HG03439 (cell line): ENCODE data around the gene CYP2A7.
"Not testable (repeated sequence)": the region's sequence is repeated elsewhere in the genome, so short reads cannot be mapped to it uniquely, and the experiment has no call there.

ENCODE experiments used
- ATAC-seq: cut with Tn5 transposase; IDR thresholded peaks from one replicate; pipeline ENCODE4 v1.9.1; 2021; ENCODE audit warnings: mild to moderate bottlenecking, moderate library complexity; ENCODE audit not compliant: unreplicated experiment

CYP2A7 gene

GRCh38 chr19:40843653-40844052, 38.4 kb downstream of the CYP2A7 start:
- ATAC-seq = not testable (repeated sequence)

- ATAC-seq = not testable (repeated sequence)
Measured at GRCh38 chr19:40842997-40843652, 38.9 kb downstream of the CYP2A7 start.

GRCh38 chr19:40842012-40842411, 40.0 kb downstream of the CYP2A7 start:
- ATAC-seq = not testable (repeated sequence)

GRCh38 chr19:40838477-40838876, 43.6 kb downstream of the CYP2A7 start:
- not testable (repeated sequence) for ATAC-seq

GRCh38 chr19:40836754-40837429, 45.1 kb downstream of the CYP2A7 start:
- no peak for ATAC-seq

- ATAC-seq = not testable (repeated sequence)
Measured at GRCh38 chr19:40833728-40834533, 48.1 kb downstream of the CYP2A7 start.

- ATAC-seq = not testable (repeated sequence)
Measured at GRCh38 chr19:40832431-40832790, 49.6 kb downstream of the CYP2A7 start.

GRCh38 chr19:40831502-40832430, 50.3 kb downstream of the CYP2A7 start:
- no peak for ATAC-seq

- not testable (repeated sequence) for ATAC-seq
Measured at GRCh38 chr19:40830741-40831140, 51.3 kb downstream of the CYP2A7 start.

GRCh38 chr19:40829205-40829604, 52.8 kb downstream of the CYP2A7 start:
- ATAC-seq = no peak

- ATAC-seq = no peak
Measured at GRCh38 chr19:40827386-40828247, 54.4 kb downstream of the CYP2A7 start.

- ATAC-seq = not testable (repeated sequence)
Measured at GRCh38 chr19:40826699-40827385, 55.2 kb downstream of the CYP2A7 start.

- not testable (repeated sequence) for ATAC-seq
Measured at GRCh38 chr19:40826312-40826698, 55.7 kb downstream of the CYP2A7 start.

GRCh38 chr19:40825460-40826095, 56.5 kb downstream of the CYP2A7 start:
- not testable (repeated sequence) for ATAC-seq
